Posterior cingulate gyrus (tissue), 11 donors: ENCODE measurements around the gene CCNQ.

Source experiments
- DNase-seq, 10 donors: peaks; one replicate each; pipeline versions ENCODE4 v3.0.0 to v3.0.0-alpha.2; 2020 to 2021; ENCODE audit warnings: mixed read lengths in 3 of 10
- intact Hi-C: fragments of 100-400 bp; cut with DNase I; formaldehyde crosslinking; loops from one replicate; pipeline ENCODE4 v1.15.1; 2023

CCNQ gene

GRCh38 chrX:153600921-153601320 is 2.0 kb upstream of the CCNQ start:
- peak in 1 of 10 donors; percentile 36 for DNase-seq
- intact Hi-C loops = no loop called here

- intact Hi-C loops = no loop called here
- DNase-seq = peak in 1 of 10 donors; percentile 22
These were observed 1.1 kb upstream of the CCNQ start for GRCh38 chrX:153600032-153600373.

GRCh38 chrX:153599192-153600031 is 473 bp upstream of the CCNQ start:
- intact Hi-C loops = no loop called here
- peak; percentile 67 to 97 (median 80) for DNase-seq

- DNase-seq = no peak
- intact Hi-C loops = no loop called here
These were observed 1.8 kb downstream of the CCNQ start for GRCh38 chrX:153596981-153597750.

GRCh38 chrX:153595859-153596857 is 2.8 kb downstream of the CCNQ start:
- intact Hi-C loops = no loop called here
- peak in 1 of 10 donors; percentile 28 for DNase-seq

GRCh38 chrX:153595387-153595786 is 3.6 kb downstream of the CCNQ start:
- intact Hi-C loops = no loop called here
- DNase-seq = peak in 1 of 10 donors; percentile 57

- intact Hi-C loops = no loop called here
- peak in 1 of 10 donors; percentile 70 for DNase-seq
These were observed 5.0 kb downstream of the CCNQ start for GRCh38 chrX:153593811-153594500.

GRCh38 chrX:153592966-153593688 is 5.8 kb downstream of the CCNQ start:
- intact Hi-C loops = no loop called here
- peak in 7 of 10 donors; percentile 52 to 94 (median 76) for DNase-seq

GRCh38 chrX:153592091-153592833 is 6.7 kb downstream of the CCNQ start:
- peak in 2 of 10 donors; percentile 76 to 83 for DNase-seq
- intact Hi-C loops = no loop called here

- DNase-seq = peak in 4 of 10 donors; percentile 17 to 76 (median 62)
- intact Hi-C loops = no loop called here
These were observed 7.7 kb downstream of the CCNQ start for GRCh38 chrX:153590961-153591956.

- DNase-seq = peak in 4 of 10 donors; percentile 14 to 71 (median 68)
- intact Hi-C loops = no loop called here
These were observed 10.0 kb downstream of the CCNQ start for GRCh38 chrX:153588782-153589446.

- intact Hi-C loops = no loop called here
- DNase-seq = peak in 3 of 10 donors; percentile 15 to 84 (median 43)
These were observed 10.7 kb downstream of the CCNQ start for GRCh38 chrX:153588021-153588781.

- peak in 2 of 10 donors; percentile 47 to 76 for DNase-seq
- intact Hi-C loops = no loop called here
These were observed 11.6 kb downstream of the CCNQ start for GRCh38 chrX:153587342-153587741.

- intact Hi-C loops = no loop called here
- DNase-seq = no peak
These were observed 13.1 kb downstream of the CCNQ start for GRCh38 chrX:153585827-153586226.

GRCh38 chrX:153583433-153583832 is 15.5 kb downstream of the CCNQ start:
- intact Hi-C loops = no loop called here
- DNase-seq = no peak

GRCh38 chrX:153582896-153583295 is 16.0 kb downstream of the CCNQ start:
- peak in 1 of 10 donors; percentile 59 for DNase-seq
- intact Hi-C loops = no loop called here
